SK-N-MC (cell line): ENCODE measurements around the gene PROM2.

Source experiments
- DNase-seq: peaks from one replicate; pipeline ENCODE4 v3.0.0-alpha.2; 2011; ENCODE audit warnings: low read depth, low spot score
- H3K27ac ChIP-seq: fragments of 200-600 bp; sonication (generic); 2 replicates; pipeline ENCODE4 v1.5.1; 2016; ENCODE audit warnings: mixed run types
- H3K36me3 ChIP-seq: fragments of 200-600 bp; sonication (generic); 2 replicates; pipeline ENCODE4 v1.6.1; 2017; ENCODE audit warnings: antibody characterized with exemption, low read length, mixed read lengths; ENCODE audit not compliant: insufficient read depth
- H3K4me3 ChIP-seq: fragments of 200-600 bp; sonication (generic); 2 replicates; pipeline ENCODE4 v1.5.1; 2016
- H3K9ac ChIP-seq: fragments of 200-600 bp; sonication (generic); 2 replicates; pipeline ENCODE4 v1.8.0; 2017; ENCODE audit warnings: mixed run types, mixed read lengths; ENCODE audit not compliant: insufficient read length
- H3K9me3 ChIP-seq: fragments of 200-600 bp; sonication (generic); 2 replicates; pipeline ENCODE4 v1.6.1; 2017; ENCODE audit warnings: low read depth, mild to moderate bottlenecking, antibody characterized with exemption, low read length, moderate library complexity, mixed read lengths
- EZH2 ChIP-seq: fragments of 200-600 bp; sonication (generic); IDR thresholded peaks from one replicate; pipeline ENCODE4 v1.6.1; 2017; ENCODE audit warnings: antibody characterized with exemption
- FOXP2 ChIP-seq: optimal IDR thresholded peaks from 2 replicates; pipeline ENCODE3; 2011; ENCODE audit warnings: mild to moderate bottlenecking, moderate library complexity; ENCODE audit not compliant: insufficient read depth; ENCODE audit errors: extremely low read length, control extremely low read depth
- POLR2AphosphoS5 ChIP-seq: IDR thresholded peaks from 2 replicates; pipeline ENCODE4 v1.6.1; 2012; ENCODE audit warnings: mild to moderate bottlenecking, low read depth, low read length, borderline replicate concordance

The PROM2 gene

DNA sequence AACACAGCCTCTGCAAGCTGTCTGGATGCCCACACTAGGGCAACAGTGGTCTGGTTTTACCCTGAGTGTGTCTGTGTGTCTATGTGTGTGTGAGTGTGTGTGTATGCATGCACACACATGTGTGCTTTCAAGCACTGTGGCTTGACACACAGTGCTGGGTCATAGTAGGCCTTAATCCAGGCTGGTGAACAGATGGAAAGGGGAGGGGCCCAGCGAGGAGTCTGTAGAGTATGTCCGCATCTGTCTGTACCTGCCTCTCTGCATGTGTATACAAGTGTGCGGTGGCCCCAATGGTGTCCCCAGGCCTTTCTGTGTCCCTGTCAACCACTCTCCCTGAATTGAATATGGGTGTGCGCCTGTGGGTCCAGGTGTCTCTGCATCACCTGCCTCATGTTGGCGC, 13.6 kb downstream of the PROM2 start:
- H3K9me3 ChIP-seq = no peaks in the 10 kb centered on the region
- no peak for DNase-seq
- no peak overlapping the region for H3K4me3 ChIP-seq
- TF ChIP-seq FOXP2 (no peak), POLR2AphosphoS5 (no peak), EZH2 (no peak)
- H3K27ac ChIP-seq = no peak overlapping the region
- H3K36me3 ChIP-seq = no peaks in the 10 kb centered on the region
- no peak overlapping the region for H3K9ac ChIP-seq

DNA sequence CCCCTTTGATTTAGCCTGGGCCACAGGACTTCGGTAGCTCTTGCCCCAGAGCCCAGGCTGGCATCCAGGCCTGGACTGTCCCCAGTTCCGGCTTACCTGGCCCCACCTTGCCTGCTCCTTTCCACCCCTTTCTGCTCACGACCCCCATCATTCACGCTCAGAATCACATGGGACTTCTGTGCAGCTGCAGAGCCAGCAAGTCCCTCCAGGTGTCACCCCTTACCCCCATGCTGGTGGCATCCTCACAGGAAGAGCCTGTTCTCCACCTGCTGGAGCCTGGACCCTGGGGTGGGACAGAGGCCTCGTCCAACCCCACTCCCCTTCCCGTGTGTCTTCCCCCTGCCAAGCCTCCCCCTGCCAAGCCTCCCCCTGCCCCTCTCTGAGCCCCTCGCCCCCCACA, 15.0 kb downstream of the PROM2 start:
- H3K9me3 ChIP-seq = no peaks in the 10 kb centered on the region
- H3K27ac ChIP-seq = no peak overlapping the region
- no peaks in the 10 kb centered on the region for H3K36me3 ChIP-seq
- TF ChIP-seq EZH2 (no peak), FOXP2 (no peak), POLR2AphosphoS5 (no peak)
- no peak overlapping the region for H3K4me3 ChIP-seq
- no peak for DNase-seq
- H3K9ac ChIP-seq = no peak overlapping the region

DNA sequence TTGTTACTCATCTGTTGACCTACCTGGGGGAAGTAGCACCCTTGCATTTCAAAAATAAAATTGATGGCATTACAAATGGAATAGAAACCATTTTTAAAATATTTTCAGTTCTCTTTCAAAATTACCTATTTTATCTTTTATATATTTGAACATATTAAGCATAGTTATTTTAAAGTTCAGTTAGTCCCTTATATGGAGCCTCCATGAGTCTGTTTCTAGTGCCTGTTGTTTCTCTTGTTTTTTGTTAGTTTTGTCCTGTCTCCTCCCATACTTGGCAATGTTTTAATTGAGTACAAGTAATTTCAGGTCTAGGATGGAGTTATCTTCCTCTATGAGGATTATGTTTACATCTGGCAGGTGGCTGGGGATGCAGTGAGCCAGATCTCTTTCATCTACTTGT, 17.0 kb downstream of the PROM2 start:
- H3K27ac ChIP-seq = no peak overlapping the region
- DNase-seq = no peak

DNA sequence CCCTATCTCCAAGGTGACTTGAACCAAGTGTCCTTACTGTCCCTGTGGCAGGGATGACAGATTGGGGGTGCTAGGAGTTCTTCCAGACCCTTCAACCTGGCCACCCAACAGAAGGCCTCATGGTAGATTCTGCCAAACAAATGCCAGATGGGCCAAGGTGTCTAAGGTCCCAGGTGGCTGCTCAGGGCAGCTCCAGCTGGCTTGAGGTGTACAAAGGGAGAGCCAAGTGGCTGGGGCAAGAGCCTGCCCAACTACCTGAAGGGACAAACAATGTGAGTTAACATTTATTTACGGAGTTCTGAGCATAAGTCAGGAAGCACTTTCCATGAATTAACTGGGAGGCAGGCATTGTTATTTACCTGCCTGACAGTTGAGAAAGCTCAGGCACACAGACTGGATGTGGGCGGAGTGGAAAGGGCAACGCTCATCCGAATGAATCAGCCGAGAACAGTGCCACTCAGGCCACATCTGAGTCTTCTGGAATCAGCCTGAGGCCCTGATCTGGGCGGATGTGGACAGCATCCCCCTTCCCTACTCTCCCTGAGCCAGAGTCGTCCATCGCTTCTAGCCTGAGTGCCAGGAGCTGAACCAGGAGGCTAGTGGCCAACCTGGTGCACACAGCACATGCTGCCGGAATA, 18.5 kb downstream of the PROM2 start:
- no peak overlapping the region for H3K27ac ChIP-seq
- no peaks in the 10 kb centered on the region for H3K9me3 ChIP-seq

More for the DNA sequence above, 17.0 kb downstream of the PROM2 start:
- no peak overlapping the region for H3K4me3 ChIP-seq
- TF ChIP-seq POLR2AphosphoS5 (no peak), EZH2 (no peak), FOXP2 (no peak)
- H3K36me3 ChIP-seq = no peaks in the 10 kb centered on the region
- H3K9me3 ChIP-seq = no peaks in the 10 kb centered on the region
- no peak overlapping the region for H3K9ac ChIP-seq

DNA sequence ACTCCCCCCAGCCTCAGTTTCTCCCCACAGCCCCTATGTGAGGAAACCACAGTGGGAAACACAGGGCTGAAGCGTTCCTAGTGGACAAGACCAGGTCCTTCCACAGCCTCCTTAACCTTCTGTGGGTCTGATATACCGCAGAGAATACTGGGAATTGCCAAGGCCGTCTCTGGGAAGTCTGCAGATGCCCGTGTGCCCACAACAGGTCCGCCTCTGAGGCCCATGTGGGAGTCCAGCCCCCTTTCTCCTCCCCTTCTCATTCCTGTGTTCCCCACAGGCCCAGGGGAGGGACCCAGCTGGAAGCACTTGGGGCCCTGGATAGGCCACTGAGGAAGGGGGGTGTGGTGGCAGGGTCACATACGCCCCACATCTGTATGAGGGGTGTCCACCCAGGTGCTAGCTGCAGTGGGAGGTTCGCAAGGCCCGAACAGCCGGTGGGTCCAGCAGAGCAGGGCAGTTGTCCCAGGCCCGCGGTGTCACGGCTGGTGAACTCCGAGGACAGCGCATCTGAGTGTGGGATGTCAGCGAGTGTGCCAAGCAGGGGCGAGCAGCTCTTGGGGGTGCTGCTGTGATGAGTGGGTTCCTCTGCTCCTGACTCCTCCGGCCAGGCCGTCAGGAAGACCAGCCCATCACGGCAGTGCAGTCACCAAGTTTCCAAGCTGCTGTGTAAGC, 20.5 kb downstream of the PROM2 start:
- Histone ChIP-seq H3K9me3 (no peaks in the 10 kb centered on the region), H3K36me3 (no peaks in the 10 kb centered on the region), H3K27ac (no peak overlapping the region), H3K4me3 (no peak overlapping the region), H3K9ac (no peak overlapping the region)
- TF ChIP-seq FOXP2 = no peak
- no peak for DNase-seq

More for the DNA sequence above, 18.5 kb downstream of the PROM2 start:
- Histone ChIP-seq H3K36me3 (no peaks in the 10 kb centered on the region), H3K9ac (no peak overlapping the region), H3K4me3 (no peak overlapping the region)
- no peak for DNase-seq
- TF ChIP-seq POLR2AphosphoS5 (no peak), FOXP2 (no peak), EZH2 (no peak)

DNA sequence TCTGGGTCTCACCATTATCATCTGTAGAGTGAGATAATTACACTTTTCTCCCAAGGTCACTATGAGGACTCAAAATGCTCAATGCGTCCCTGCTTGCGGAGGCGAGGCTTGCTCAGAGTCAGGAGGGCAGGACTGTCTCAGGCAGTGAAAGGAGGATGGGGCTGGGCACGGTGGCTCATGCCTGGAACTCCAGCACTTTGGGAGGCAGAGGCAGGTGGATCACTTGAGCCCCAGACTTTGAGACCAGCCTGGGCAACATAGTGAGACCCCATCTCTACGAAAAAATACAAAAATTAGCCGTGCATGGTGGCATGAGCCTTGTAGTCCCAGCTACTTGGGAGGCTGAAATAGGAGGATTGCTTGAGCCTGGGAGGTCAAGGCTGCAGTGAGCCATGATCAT, 21.1 kb downstream of the PROM2 start:
- no peaks in the 10 kb centered on the region for H3K36me3 ChIP-seq
- H3K9me3 ChIP-seq = no peaks in the 10 kb centered on the region
- no peak overlapping the region for H3K4me3 ChIP-seq
- DNase-seq = no peak
- no peak overlapping the region for H3K9ac ChIP-seq
- TF ChIP-seq POLR2AphosphoS5 (no peak), EZH2 (no peak), FOXP2 (no peak)
- H3K27ac ChIP-seq = no peak overlapping the region

DNA sequence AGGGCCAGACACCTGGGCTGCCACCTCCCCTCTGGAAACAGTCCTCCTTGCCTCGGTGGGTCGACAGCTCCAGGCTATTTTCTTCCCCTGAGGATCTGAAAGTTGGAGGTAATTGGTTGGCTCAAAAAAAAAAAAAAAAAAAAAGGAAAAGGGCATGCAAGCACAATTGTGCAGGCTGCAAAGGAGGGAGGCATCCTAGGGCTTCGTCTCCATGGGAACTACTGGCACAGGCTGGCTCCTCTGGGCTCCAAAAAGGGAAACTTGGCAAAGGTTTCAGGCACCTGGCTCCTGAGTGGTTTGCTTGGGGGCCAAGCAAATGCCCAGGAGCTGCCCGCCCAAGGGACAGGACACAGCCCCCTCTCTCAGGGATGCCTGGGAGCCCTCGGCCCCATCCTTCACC, 21.8 kb downstream of the PROM2 start:
- H3K9ac ChIP-seq = no peak overlapping the region
- H3K9me3 ChIP-seq = no peaks in the 10 kb centered on the region
- DNase-seq = no peak
- no peak overlapping the region for H3K4me3 ChIP-seq
- TF ChIP-seq FOXP2 (no peak), EZH2 (no peak), POLR2AphosphoS5 (no peak)
- H3K27ac ChIP-seq = no peak overlapping the region
- no peaks in the 10 kb centered on the region for H3K36me3 ChIP-seq

DNA sequence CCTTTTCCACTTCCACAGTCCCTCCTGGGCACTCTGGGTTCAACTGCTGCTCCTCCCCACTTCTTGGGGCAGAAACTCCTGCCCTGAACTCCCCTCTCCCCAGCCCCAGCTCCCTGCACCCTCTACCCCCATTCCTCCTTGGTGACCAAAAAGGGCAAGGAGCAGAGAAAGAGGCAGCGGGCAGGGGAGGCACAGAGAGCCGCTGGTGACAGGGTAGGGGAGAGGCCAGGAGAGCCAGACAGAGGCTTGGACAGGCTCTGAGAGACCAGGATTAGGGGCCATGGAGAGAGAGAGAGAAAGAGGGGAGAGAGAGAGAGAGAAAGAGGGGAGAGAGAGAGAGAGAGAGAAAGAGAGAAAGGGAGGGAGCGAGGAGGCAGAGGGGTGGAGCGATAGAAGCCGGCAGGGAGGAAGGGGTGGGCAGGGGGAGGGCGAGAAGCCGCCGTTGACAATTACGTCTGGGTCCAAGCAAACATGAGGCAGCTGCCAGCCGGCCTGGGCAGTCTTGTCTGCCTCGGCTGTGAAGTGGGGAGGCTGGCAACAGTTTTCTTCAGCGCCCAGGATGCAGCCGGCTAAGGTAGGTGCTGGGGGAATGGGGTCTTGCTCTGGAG, 22.7 kb downstream of the PROM2 start, which contains the start of gene KCNIP3:
TSS of gene KCNIP3 (plus strand) at position 468 of the 608 bp plus-strand sequence. CDS start at position 560, 92 bp downstream.
- Histone ChIP-seq H3K4me3 (no peak within 1 kb of the TSS), H3K27ac (no peak within 1 kb of the TSS), H3K9me3 (no peaks in the 10 kb centered on the region), H3K9ac (no peak within 1 kb of the TSS), H3K36me3 (no peaks in the 10 kb centered on the region)
- no peak for TF ChIP-seq POLR2AphosphoS5
- TF ChIP-seq FOXP2 = no peak
- TF ChIP-seq EZH2 = no peak
- DNase-seq = no peak
